HEK293 (cell line): ENCODE data around the gene SLC6A3.

Source experiments
- CTCF ChIA-PET: fragments of 350-600 bp; formaldehyde crosslinking; extraction: SDS; loops from one replicate; lab custom pipeline; 2021; ENCODE audit warnings: antibody characterized with exemption; lab: Yijun Ruan, JAX
- POLR2A ChIA-PET: fragments of 300-600 bp; formaldehyde crosslinking; extraction: SDS; loops from one replicate; lab custom pipeline; 2020; ENCODE audit warnings: antibody characterized with exemption, inconsistent platforms; lab: Yijun Ruan, JAX
- H3K27ac ChIP-seq: fragments of 200-500 bp; sonication (Bioruptor generic); 2 replicates; pipeline ENCODE4 v1.5.1; 2014; ENCODE audit warnings: low read depth, low read length, control low read depth, inconsistent platforms; ENCODE audit errors: extremely low read depth
- H3K36me3 ChIP-seq, 2 experiments: fragments of 200-500 bp in 1 of 2; sonication (Bioruptor generic) in 1 of 2; 1 replicate in 1 of 2; 2 replicates in 1 of 2; pipeline ENCODE4 v1.5.1; 2014 to 2017; ENCODE audit warnings: inconsistent platforms in 2 of 2, low read length in 2 of 2; ENCODE audit not compliant: control insufficient read depth in 2 of 2, insufficient read depth in 1 of 2
- H3K4me1 ChIP-seq: fragments of 200-500 bp; sonication (Bioruptor generic); 2 replicates; pipeline ENCODE4 v1.5.1; 2014; ENCODE audit warnings: mild to moderate bottlenecking, low read length, inconsistent platforms; ENCODE audit not compliant: control insufficient read depth, insufficient read depth
- H3K4me3 ChIP-seq: 2 replicates; pipeline ENCODE4 v1.5.1; 2011; ENCODE audit warnings: low read depth, mild to moderate bottlenecking, control low read depth, low read length, moderate library complexity
- H3K9me3 ChIP-seq: fragments of 200-500 bp; sonication (Bioruptor generic); 2 replicates; pipeline ENCODE4 v1.5.1; 2014; ENCODE audit warnings: low read depth, low read length, inconsistent platforms; ENCODE audit not compliant: control insufficient read depth, insufficient read depth
- BCL11A ChIP-seq: fragments of 450-650 bp; formaldehyde crosslinking; IDR thresholded peaks from 2 replicates; pipeline ENCODE4 v1.5.1; 2016; ENCODE audit warnings: low read depth, missing biosample characterization, missing genetic modification characterization
- GLI4 ChIP-seq: fragments of 450-650 bp; formaldehyde crosslinking; IDR thresholded peaks from 2 replicates; pipeline ENCODE4 v1.5.1; 2016; ENCODE audit warnings: missing biosample characterization, missing genetic modification characterization
- GLIS1 ChIP-seq: fragments of 450-650 bp; formaldehyde crosslinking; IDR thresholded peaks from 2 replicates; pipeline ENCODE4 v1.5.1; 2016; ENCODE audit warnings: missing biosample characterization, missing genetic modification characterization
- KLF10 ChIP-seq: fragments of 450-650 bp; IDR thresholded peaks from 2 replicates; pipeline ENCODE4 v1.5.1; 2018; ENCODE audit warnings: missing biosample characterization, mild to moderate bottlenecking, missing genetic modification characterization
- MZF1 ChIP-seq: fragments of 450-650 bp; formaldehyde crosslinking; IDR thresholded peaks from 2 replicates; pipeline ENCODE4 v1.5.1; 2017; ENCODE audit warnings: missing biosample characterization, missing genetic modification characterization, borderline replicate concordance
- OVOL3 ChIP-seq: fragments of 450-650 bp; formaldehyde crosslinking; IDR thresholded peaks from 2 replicates; pipeline ENCODE4 v1.5.1; 2016; ENCODE audit warnings: missing biosample characterization, missing genetic modification characterization
- ZFP37 ChIP-seq: fragments of 450-650 bp; formaldehyde crosslinking; IDR thresholded peaks from 2 replicates; pipeline ENCODE4 v1.5.1; 2016; ENCODE audit warnings: missing biosample characterization, missing genetic modification characterization
- ZIC2 ChIP-seq: fragments of 450-650 bp; formaldehyde crosslinking; IDR thresholded peaks from 2 replicates; pipeline ENCODE4 v1.5.1; 2016; ENCODE audit warnings: missing biosample characterization, missing genetic modification characterization
- ZNF132 ChIP-seq: fragments of 450-650 bp; formaldehyde crosslinking; IDR thresholded peaks from 2 replicates; pipeline ENCODE4 v1.5.1; 2017; ENCODE audit warnings: missing biosample characterization, missing genetic modification characterization, borderline replicate concordance
- ZNF23 ChIP-seq: fragments of 450-650 bp; formaldehyde crosslinking; IDR thresholded peaks from 2 replicates; pipeline ENCODE4 v1.5.1; 2016; ENCODE audit warnings: missing biosample characterization, missing genetic modification characterization, borderline replicate concordance
- ZNF324 ChIP-seq: fragments of 450-650 bp; formaldehyde crosslinking; IDR thresholded peaks from 2 replicates; pipeline ENCODE4 v1.5.1; 2016; ENCODE audit warnings: missing biosample characterization, missing genetic modification characterization
- ZNF335 ChIP-seq: fragments of 450-650 bp; formaldehyde crosslinking; conservative IDR thresholded peaks from 2 replicates; pipeline ENCODE4 v1.5.1; 2016; ENCODE audit warnings: missing biosample characterization, missing genetic modification characterization
- ZNF37A ChIP-seq: fragments of 450-650 bp; IDR thresholded peaks from 2 replicates; pipeline ENCODE4 v1.5.1; 2018; ENCODE audit warnings: missing biosample characterization, missing genetic modification characterization
- ZNF391 ChIP-seq: fragments of 450-650 bp; formaldehyde crosslinking; IDR thresholded peaks from 2 replicates; pipeline ENCODE4 v1.5.1; 2016; ENCODE audit warnings: low read depth, missing biosample characterization, missing genetic modification characterization, borderline replicate concordance
- ZNF670 ChIP-seq: fragments of 450-650 bp; formaldehyde crosslinking; IDR thresholded peaks from 2 replicates; pipeline ENCODE4 v1.5.1; 2016; ENCODE audit warnings: missing biosample characterization, missing genetic modification characterization, low read depth
- TF ChIP-seq, protein P1 (sequence below): fragments of 450-650 bp; formaldehyde crosslinking; IDR thresholded peaks from 2 replicates; pipeline ENCODE4 v1.5.1; 2016; ENCODE audit warnings: missing biosample characterization, missing genetic modification characterization
- TF ChIP-seq, protein P2 (sequence below): fragments of 450-650 bp; formaldehyde crosslinking; IDR thresholded peaks from 2 replicates; pipeline ENCODE4 v1.5.1; 2017; ENCODE audit warnings: missing biosample characterization, missing genetic modification characterization
- TF ChIP-seq, protein P3 (sequence below): fragments of 450-650 bp; formaldehyde crosslinking; IDR thresholded peaks from 2 replicates; pipeline ENCODE4 v1.5.1; 2016; ENCODE audit warnings: missing biosample characterization, missing genetic modification characterization
- TF ChIP-seq, protein P4 (sequence below): fragments of 450-650 bp; formaldehyde crosslinking; IDR thresholded peaks from 2 replicates; pipeline ENCODE4 v1.5.1; 2016; ENCODE audit warnings: missing biosample characterization, missing genetic modification characterization

Gene SLC6A3

DNA sequence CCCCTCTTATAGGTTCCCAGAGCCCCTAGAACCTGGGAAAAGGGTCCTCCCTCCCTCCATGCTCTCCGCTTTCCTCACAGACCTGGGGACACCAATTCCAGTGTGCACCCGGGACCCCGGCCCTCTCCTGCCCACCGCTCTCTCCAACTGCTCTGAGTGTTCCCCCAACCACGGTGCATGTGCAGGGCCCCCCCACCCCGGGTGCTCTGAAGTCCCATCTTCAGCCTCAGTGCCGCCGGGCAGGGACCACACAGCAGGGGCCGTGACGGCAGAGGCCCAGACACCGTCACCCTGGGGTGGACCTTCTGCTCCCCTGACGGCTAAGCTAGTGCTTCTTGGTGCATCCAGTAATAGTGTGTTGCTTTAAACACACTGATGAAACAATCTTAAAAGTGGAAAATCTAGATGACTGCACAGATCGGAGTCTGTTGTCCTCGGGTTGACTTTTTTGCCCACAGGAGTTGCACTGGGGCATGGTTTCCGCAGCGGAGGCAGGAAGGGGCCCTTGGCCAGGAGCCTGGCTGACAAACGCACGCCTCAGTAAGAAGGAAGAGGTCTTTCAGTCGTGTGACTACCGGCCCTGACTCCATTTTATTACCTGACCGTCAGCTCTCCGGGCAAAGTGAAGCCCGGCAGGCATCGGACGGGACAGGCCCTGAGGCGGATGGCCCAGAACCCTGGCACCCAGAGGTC lies 36.2 kb upstream of the SLC6A3 start:
- Histone ChIP-seq H3K36me3 (peaks cover 7 to 69% of the 10 kb centered on the region in 2 experiments; a peak in 2 of 3 replicates), H3K9me3 (no peaks in the 10 kb centered on the region), H3K4me1 (no peaks in the 10 kb centered on the region), H3K4me3 (no peak overlapping the region), H3K27ac (no peak overlapping the region)
- ChIA-PET CTCF (interaction anchor here (0.5 to 3.3 kb wide), 2 partner anchors 160 to 206 kb away, joined by 3 to 20 read pairs; no protein-coding TSS in a partner anchor), POLR2A (no interaction called here)
- TF ChIP-seq GLI4 (no peak), ZNF335 (tag by site-specific recombination) (no peak)
- TF ChIP-seq, protein P1, sequence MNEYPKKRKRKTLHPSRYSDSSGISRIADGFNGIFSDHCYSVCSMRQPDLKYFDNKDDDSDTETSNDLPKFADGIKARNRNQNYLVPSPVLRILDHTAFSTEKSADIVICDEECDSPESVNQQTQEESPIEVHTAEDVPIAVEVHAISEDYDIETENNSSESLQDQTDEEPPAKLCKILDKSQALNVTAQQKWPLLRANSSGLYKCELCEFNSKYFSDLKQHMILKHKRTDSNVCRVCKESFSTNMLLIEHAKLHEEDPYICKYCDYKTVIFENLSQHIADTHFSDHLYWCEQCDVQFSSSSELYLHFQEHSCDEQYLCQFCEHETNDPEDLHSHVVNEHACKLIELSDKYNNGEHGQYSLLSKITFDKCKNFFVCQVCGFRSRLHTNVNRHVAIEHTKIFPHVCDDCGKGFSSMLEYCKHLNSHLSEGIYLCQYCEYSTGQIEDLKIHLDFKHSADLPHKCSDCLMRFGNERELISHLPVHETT (tag by site-specific recombination): no peak
- TF ChIP-seq, protein P2, sequence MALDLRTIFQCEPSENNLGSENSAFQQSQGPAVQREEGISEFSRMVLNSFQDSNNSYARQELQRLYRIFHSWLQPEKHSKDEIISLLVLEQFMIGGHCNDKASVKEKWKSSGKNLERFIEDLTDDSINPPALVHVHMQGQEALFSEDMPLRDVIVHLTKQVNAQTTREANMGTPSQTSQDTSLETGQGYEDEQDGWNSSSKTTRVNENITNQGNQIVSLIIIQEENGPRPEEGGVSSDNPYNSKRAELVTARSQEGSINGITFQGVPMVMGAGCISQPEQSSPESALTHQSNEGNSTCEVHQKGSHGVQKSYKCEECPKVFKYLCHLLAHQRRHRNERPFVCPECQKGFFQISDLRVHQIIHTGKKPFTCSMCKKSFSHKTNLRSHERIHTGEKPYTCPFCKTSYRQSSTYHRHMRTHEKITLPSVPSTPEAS (tag by site-specific recombination): no peak

DNA sequence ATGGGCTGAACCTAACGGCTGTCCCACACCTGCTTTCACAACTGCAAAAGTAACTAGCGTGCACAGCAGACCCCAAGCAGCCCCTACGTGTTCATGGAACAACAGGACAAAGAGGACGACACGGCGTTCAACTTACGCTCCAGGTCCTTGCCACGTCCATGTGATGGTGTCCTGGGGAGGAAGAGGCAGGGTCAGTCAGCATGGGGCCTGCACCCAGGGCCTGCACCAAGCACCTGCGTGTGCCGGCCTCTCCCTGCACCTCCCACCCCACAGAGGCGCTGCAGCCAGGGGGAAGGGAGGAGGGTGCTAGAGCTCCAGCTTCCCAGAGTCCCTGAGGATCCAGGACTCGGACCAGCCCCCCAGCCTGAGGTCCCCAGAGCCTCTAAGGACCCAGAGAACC lies 35.6 kb upstream of the SLC6A3 start:
- Histone ChIP-seq H3K4me1 (no peaks in the 10 kb centered on the region), H3K36me3 (peaks cover 7 to 69% of the 10 kb centered on the region in 2 experiments; a peak in 2 of 3 replicates)
- POLR2A ChIA-PET: no interaction called here

DNA sequence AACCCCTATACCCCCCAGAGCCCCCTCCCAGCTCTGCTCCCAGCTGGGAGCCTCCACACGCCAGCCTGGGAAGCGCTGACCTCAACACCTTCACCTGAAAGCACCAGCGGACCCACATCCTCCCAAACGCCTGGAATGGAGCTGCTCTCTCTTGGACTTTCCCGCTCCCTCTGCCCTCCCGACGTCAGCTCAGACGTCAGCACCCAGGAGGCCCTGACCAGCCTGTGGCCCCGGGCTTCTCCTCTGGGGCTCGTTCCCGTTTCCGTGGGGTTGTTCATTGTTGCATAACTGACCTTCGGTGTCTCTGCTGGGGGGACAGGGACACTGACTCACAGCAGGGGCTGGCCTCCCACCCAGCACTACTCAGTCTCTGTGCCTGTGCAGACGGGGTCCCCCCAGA lies 35.0 kb upstream of the SLC6A3 start:
- H3K36me3 ChIP-seq: peaks cover 7 to 69% of the 10 kb centered on the region in 2 experiments; a peak in 2 of 3 replicates
- H3K4me3 ChIP-seq: no peak overlapping the region
- H3K4me1 ChIP-seq: no peaks in the 10 kb centered on the region
- TF ChIP-seq GLIS1 (tag by site-specific recombination): peak; percentile 15; the same call in 1 of the 2 replicates
- TF ChIP-seq, protein P3, sequence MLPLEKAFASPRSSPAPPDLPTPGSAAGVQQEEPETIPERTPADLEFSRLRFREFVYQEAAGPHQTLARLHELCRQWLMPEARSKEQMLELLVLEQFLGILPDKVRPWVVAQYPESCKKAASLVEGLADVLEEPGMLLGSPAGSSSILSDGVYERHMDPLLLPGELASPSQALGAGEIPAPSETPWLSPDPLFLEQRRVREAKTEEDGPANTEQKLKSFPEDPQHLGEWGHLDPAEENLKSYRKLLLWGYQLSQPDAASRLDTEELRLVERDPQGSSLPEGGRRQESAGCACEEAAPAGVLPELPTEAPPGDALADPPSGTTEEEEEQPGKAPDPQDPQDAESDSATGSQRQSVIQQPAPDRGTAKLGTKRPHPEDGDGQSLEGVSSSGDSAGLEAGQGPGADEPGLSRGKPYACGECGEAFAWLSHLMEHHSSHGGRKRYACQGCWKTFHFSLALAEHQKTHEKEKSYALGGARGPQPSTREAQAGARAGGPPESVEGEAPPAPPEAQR: no peak
- ChIA-PET CTCF (interaction anchor here (0.6 to 3.3 kb wide), 19 partner anchors 10 to 608 kb away, joined by 3 to 20 read pairs (median 3); no protein-coding TSS in a partner anchor), POLR2A (no interaction called here)
- H3K9me3 ChIP-seq: no peaks in the 10 kb centered on the region
- no peak overlapping the region for H3K27ac ChIP-seq

More for the DNA sequence above, 35.6 kb upstream of the SLC6A3 start:
- Histone ChIP-seq H3K9me3 (no peaks in the 10 kb centered on the region), H3K27ac (no peak overlapping the region)
- TF ChIP-seq ZFP37 (tag by site-specific recombination) (no peak), ZNF391 (no peak), ZNF37A (tag by site-specific recombination) (no peak), ZNF23 (no peak), MZF1 (tag by site-specific recombination) (no peak), KLF10 (tag by site-specific recombination) (no peak), ZNF324 (tag by site-specific recombination) (no peak), ZNF132 (tag by site-specific recombination) (no peak), ZIC2 (no peak), ZNF670 (tag by site-specific recombination) (no peak), BCL11A (tag by site-specific recombination) (no peak), OVOL3 (no peak)
- TF ChIP-seq, protein P4, sequence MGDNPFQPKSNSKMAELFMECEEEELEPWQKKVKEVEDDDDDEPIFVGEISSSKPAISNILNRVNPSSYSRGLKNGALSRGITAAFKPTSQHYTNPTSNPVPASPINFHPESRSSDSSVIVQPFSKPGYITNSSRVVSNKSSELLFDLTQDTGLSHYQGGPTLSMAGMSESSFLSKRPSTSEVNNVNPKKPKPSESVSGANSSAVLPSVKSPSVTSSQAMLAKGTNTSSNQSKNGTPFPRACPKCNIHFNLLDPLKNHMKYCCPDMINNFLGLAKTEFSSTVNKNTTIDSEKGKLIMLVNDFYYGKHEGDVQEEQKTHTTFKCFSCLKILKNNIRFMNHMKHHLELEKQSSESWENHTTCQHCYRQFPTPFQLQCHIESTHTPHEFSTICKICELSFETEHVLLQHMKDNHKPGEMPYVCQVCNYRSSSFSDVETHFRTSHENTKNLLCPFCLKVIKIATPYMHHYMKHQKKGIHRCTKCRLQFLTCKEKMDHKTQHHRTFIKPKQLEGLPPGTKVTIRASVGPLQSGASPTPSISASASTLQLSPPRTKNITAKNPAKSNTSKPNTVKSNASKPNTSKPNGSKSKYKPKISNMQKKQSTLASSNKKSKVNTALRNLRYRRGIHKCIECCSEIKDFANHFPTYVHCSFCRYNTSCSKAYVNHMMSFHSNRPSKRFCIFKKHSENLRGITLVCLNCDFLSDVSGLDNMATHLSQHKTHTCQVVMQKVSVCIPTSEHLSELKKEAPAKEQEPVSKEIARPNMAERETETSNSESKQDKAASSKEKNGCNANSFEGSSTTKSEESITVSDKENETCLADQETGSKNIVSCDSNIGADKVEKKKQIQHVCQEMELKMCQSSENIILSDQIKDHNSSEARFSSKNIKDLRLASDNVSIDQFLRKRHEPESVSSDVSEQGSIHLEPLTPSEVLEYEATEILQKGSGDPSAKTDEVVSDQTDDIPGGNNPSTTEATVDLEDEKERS (tag by site-specific recombination): no peak
- TF ChIP-seq, all 188 proteins: peak for 0
- H3K4me3 ChIP-seq: no peak overlapping the region
- CTCF ChIA-PET: interaction anchor here (0.6 to 3.3 kb wide), 13 partner anchors 11 to 181 kb away, joined by 3 to 20 read pairs (median 4); no protein-coding TSS in a partner anchor
